ENCODE measurements around the gene AGBL4.

The AGBL4 gene

DNA sequence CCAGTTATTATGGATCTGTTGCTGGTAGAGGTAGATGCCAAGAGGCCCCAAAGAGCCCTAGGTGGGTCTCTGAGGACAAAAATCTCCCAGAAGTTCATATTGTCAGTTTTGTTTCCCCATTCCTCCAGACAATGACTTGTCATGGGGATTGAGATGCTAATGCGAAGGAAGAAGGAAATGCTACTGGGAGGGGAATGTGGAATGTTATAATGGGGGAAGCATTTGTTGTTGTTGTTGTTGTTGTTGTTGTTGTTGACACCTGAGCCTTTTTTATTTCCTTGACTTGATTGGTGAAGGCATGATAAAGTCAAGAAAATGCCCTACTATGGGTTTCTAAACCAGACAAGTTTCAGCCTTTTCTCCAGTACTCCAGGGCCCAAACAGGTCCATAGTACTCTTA, 1356.0 kb downstream of the AGBL4 start:
- DNase-seq (ENCODE audit: low read depth): no peak
- no peak overlapping the region for H3K4me3 ChIP-seq (ENCODE audit: low read depth, low read length)
- TF ChIP-seq, protein P1, sequence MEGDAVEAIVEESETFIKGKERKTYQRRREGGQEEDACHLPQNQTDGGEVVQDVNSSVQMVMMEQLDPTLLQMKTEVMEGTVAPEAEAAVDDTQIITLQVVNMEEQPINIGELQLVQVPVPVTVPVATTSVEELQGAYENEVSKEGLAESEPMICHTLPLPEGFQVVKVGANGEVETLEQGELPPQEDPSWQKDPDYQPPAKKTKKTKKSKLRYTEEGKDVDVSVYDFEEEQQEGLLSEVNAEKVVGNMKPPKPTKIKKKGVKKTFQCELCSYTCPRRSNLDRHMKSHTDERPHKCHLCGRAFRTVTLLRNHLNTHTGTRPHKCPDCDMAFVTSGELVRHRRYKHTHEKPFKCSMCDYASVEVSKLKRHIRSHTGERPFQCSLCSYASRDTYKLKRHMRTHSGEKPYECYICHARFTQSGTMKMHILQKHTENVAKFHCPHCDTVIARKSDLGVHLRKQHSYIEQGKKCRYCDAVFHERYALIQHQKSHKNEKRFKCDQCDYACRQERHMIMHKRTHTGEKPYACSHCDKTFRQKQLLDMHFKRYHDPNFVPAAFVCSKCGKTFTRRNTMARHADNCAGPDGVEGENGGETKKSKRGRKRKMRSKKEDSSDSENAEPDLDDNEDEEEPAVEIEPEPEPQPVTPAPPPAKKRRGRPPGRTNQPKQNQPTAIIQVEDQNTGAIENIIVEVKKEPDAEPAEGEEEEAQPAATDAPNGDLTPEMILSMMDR (conservative IDR thresholded peaks at IDR 0.05; ENCODE audit: low read depth, low read length): no peak

DNA sequence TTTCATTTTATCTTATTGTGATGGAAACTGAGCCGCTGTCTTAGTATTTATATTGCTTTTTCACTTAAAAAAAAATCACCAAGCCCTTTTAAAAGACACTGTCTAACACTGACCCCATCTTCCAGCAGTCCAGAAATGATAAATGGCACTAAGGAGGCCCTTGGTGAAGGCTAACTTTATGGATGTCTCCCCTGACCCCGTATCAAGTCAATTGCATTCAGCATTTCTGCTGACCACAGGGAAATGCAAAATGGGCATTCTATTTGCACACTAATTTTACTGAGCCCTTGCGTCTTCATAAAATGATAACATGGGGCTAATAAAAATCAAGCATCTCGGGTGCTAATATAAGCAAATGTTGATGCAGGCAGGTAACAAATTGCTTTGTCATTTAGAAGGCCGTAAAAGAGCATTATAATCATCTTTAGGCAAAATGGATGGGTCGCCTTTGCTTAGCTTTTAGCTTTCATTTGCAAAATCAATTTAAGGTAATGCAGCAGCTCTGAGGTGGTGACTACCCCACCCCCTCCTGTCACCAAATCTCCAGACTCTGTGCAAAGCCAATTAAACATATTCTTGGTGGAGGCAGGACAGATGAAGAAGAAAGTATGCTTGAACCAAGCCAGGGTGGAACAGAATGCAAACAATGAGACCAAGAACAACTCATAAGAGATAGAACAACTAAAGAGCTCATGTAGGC, 1357.9 kb downstream of the AGBL4 start:
- TF ChIP-seq, protein P1 (conservative IDR thresholded peaks at IDR 0.05; ENCODE audit: low read depth, low read length): no peak

DNA sequence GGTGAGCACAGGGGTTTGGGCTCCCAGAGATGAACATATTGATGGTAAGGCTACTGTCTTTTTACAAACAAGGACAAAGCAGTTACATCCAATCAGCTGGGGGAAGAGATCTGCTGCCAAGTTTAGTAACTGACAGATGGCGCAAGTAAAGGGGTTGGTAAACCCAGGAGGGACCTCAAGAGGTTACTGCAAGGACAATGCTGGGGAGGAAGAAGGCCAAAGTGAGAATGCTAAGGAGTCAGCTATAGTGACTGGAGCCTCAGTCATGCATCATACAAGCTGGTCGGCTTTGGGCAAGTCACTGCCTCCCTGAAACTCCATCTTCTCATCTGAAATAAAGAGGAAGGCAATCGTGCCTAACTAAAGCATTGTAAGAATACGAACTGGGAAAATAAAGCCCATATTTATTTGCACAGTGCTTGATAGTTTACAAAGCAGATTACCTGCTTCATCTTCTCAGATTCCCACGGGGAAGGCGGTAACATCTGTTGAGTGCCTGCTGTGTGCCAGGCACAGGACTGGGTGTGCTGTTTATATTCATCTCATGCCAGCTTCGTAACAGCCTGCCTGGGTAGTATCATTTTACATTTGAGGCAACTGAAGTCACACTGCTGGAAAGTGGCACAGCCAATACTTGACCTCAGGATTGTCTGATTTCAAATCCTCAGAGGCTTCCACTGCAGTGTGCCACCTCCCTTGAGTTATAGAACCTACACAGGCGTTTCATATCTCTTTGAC, 1361.9 kb downstream of the AGBL4 start:
- TF ChIP-seq, protein P1 (conservative IDR thresholded peaks at IDR 0.05; ENCODE audit: low read depth, low read length): no peak
- no peak overlapping the region for H3K4me3 ChIP-seq (ENCODE audit: low read depth, low read length)
- no peak for DNase-seq (ENCODE audit: low read depth)

More for the DNA sequence above, 1357.9 kb downstream of the AGBL4 start:
- H3K4me3 ChIP-seq (ENCODE audit: low read depth, low read length): no peak overlapping the region
- no peak for DNase-seq (ENCODE audit: low read depth)

DNA sequence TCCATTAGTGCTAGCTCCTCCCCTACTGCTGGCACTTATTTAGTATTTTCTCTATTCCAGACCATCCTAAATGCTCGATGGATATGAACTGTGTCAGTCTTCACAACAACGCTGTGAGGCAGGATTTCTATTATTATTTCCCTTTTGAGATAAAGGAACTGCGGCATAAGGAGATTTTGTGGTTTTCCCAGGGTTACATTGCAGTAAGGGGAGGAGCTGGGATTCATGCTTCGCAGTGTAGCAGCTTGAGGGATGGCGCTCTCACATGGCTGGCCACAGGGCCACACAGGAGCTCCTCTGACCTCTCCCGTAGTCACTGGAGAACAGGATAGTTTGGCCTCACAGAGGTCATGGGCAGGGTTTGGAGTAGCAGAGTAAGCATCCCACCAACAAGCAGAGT, 1364.0 kb downstream of the AGBL4 start:
- TF ChIP-seq, protein P1 (conservative IDR thresholded peaks at IDR 0.05; ENCODE audit: low read depth, low read length): no peak
- no peak for DNase-seq (ENCODE audit: low read depth)
- H3K4me3 ChIP-seq (ENCODE audit: low read depth, low read length): no peak overlapping the region

DNA sequence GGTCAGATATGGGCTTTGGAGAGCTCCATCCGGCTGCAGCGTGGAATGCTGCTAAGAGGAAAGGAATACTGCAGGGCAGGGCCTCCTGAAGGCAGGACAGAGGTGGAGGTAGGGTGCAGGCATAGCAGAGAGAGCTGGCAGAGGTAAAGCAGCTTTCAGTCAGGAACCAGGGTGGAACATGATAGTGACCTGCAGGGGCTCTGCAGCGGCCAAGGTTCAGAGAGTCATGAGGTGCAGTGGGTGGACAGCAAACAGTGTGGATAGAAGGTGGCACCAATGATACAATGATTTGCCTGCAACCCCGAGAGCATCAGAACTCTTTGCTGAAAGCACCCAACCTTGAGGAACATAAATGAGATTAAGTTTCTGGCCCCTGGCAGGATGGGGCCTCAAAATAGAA, 1366.3 kb downstream of the AGBL4 start:
- TF ChIP-seq, protein P1 (conservative IDR thresholded peaks at IDR 0.05; ENCODE audit: low read depth, low read length): no peak
- no peak overlapping the region for H3K4me3 ChIP-seq (ENCODE audit: low read depth, low read length)
- DNase-seq (ENCODE audit: low read depth): no peak

DNA sequence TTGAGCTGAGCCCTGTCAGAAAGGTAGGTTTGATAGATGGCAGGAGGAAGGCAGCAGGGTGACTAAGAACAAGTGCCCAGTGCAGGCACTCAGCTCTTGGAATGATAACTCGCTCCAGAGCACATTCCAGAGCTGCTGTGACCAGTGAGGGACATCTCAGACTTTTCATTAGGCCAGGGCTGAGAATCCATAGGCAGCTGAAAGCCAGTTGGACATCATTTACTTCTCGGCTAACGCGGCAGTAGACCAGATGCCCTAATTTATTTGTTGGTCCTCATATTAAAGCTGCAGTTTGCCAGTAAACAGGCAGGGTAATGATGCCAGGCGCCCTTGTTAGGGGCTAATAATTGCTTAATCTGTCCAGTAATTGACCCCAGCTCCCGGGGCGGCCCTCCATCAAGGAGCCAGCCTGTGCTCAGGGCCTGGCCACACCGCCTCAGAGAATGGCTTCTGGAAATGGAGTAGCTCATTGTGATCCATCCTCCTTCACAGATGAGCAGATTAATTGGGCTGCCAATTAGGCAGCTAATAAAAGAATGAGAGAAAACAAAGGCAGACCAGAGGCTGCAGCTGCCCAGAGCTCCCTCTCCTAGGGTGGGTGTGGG, 1369.0 kb downstream of the AGBL4 start:
- H3K4me3 ChIP-seq (ENCODE audit: low read depth, low read length): no peak overlapping the region
- no peak for DNase-seq (ENCODE audit: low read depth)
- TF ChIP-seq, protein P1 (conservative IDR thresholded peaks at IDR 0.05; ENCODE audit: low read depth, low read length): no peak

All from choroid plexus epithelial cell (primary cell).